SK-N-SH treated with all-trans-retinoic acid at 6 μM for 48 hours (cell line): ENCODE results near the gene SLC7A4.

Experiments
- ATAC-seq: fragments of 200-7000 bp; cut with Tn5 transposase; 3 replicates; pipeline ENCODE4 v1.9.1; 2020; ENCODE audit warnings: mild to moderate bottlenecking, moderate library complexity
- ARNTL ChIP-seq: fragments of 450-650 bp; formaldehyde crosslinking; IDR thresholded peaks from 2 replicates; pipeline ENCODE4 v1.5.0; 2020; ENCODE audit warnings: low read depth, mild to moderate bottlenecking, moderate library complexity, borderline replicate concordance
- BACH2 ChIP-seq: fragments of 250-450 bp; sonication (Bioruptor Pico); IDR thresholded peaks from 2 replicates; pipeline ENCODE4 v1.9.0; 2021; ENCODE audit warnings: mild to moderate bottlenecking, borderline replicate concordance
- CSDC2 ChIP-seq: fragments of 250-450 bp; sonication (Bioruptor Pico); IDR thresholded peaks from 2 replicates; pipeline ENCODE4 v1.5.0; 2020; ENCODE audit warnings: mild to moderate bottlenecking, moderate library complexity
- ESRRG ChIP-seq: fragments of 250-450 bp; sonication (Bioruptor Pico); IDR thresholded peaks from 2 replicates; pipeline ENCODE4 v1.6.1; 2021; ENCODE audit warnings: mild to moderate bottlenecking
- GLIS3 ChIP-seq: fragments of 250-450 bp; sonication (Bioruptor Pico); IDR thresholded peaks from 2 replicates; pipeline ENCODE4 v1.5.0; 2020; ENCODE audit warnings: mild to moderate bottlenecking, moderate library complexity
- ISL1 ChIP-seq: fragments of 250-450 bp; sonication (Bioruptor Pico); IDR thresholded peaks from 2 replicates; pipeline ENCODE4 v2.1.2; 2022; ENCODE audit warnings: mild to moderate bottlenecking, moderate library complexity
- OSR1 ChIP-seq: fragments of 250-450 bp; sonication (Bioruptor Pico); IDR thresholded peaks from 2 replicates; pipeline ENCODE4 v1.8.0; 2022; ENCODE audit warnings: moderate library complexity, mild to moderate bottlenecking, inconsistent platforms
- RARB ChIP-seq: fragments of 250-450 bp; sonication (Bioruptor Pico); IDR thresholded peaks from 2 replicates; pipeline ENCODE4 v1.8.0; 2021; ENCODE audit warnings: mild to moderate bottlenecking, moderate library complexity
- SNAI2 ChIP-seq: fragments of 250-450 bp; sonication (Bioruptor Pico); IDR thresholded peaks from 2 replicates; pipeline ENCODE4 v1.5.0; 2020; ENCODE audit warnings: mild to moderate bottlenecking, moderate library complexity
- TCF4 ChIP-seq: fragments of 250-450 bp; sonication (Bioruptor Pico); IDR thresholded peaks from 2 replicates; pipeline ENCODE4 v1.8.0; 2021; ENCODE audit warnings: mild to moderate bottlenecking, moderate library complexity, borderline replicate concordance
- TSHZ2 ChIP-seq: fragments of 250-450 bp; sonication (Bioruptor Pico); IDR thresholded peaks from 2 replicates; pipeline ENCODE4 v1.5.0; 2020; ENCODE audit warnings: mild to moderate bottlenecking, moderate library complexity
- ZC3H10 ChIP-seq: fragments of 250-450 bp; sonication (Bioruptor Pico); IDR thresholded peaks from 2 replicates; pipeline ENCODE4 v1.5.1; 2021; ENCODE audit warnings: mild to moderate bottlenecking, moderate library complexity
- ZFP30 ChIP-seq: fragments of 450-650 bp; formaldehyde crosslinking; IDR thresholded peaks from 2 replicates; pipeline ENCODE4 v1.5.0; 2022; ENCODE audit warnings: mild to moderate bottlenecking, moderate library complexity
- ZNF70 ChIP-seq: fragments of 450-650 bp; formaldehyde crosslinking; IDR thresholded peaks from 2 replicates; pipeline ENCODE4 v1.5.0; 2020; ENCODE audit warnings: mild to moderate bottlenecking, moderate library complexity
- ZNF8 ChIP-seq: fragments of 450-650 bp; formaldehyde crosslinking; IDR thresholded peaks from 2 replicates; pipeline ENCODE4 v1.5.0; 2020; ENCODE audit warnings: mild to moderate bottlenecking, moderate library complexity
- TF ChIP-seq, protein P1 (sequence below): fragments of 250-450 bp; sonication (Bioruptor Pico); IDR thresholded peaks from 2 replicates; pipeline ENCODE4 v1.5.1; 2021; ENCODE audit warnings: mild to moderate bottlenecking, moderate library complexity
- TF ChIP-seq, protein P2 (sequence below): fragments of 250-450 bp; sonication (Bioruptor Pico); IDR thresholded peaks from 2 replicates; pipeline ENCODE4 v1.8.0; 2020; ENCODE audit warnings: mild to moderate bottlenecking, moderate library complexity, borderline replicate concordance
- TF ChIP-seq, protein P3 (sequence below): fragments of 250-450 bp; sonication (Bioruptor Pico); IDR thresholded peaks from 2 replicates; pipeline ENCODE4 v1.8.0; 2021; ENCODE audit warnings: low read depth, mild to moderate bottlenecking, moderate library complexity, borderline replicate concordance
- TF ChIP-seq, protein P4 (sequence below): fragments of 250-450 bp; sonication (Bioruptor Pico); IDR thresholded peaks from 2 replicates; pipeline ENCODE4 v1.5.1; 2020; ENCODE audit warnings: low read depth, mild to moderate bottlenecking, moderate library complexity

Gene SLC7A4

GRCh38 chr22:20988573-20989322, 43.6 kb downstream of the SLC7A4 start:
- TF ChIP-seq ARNTL (CRISPR knock-in tag) (no peak), ESRRG (no peak), ZC3H10 (CRISPR knock-in tag) (no peak), ZNF70 (CRISPR knock-in tag) (no peak), ZNF8 (CRISPR knock-in tag) (no peak), TCF4 (CRISPR knock-in tag) (no peak), RARB (CRISPR knock-in tag) (no peak), OSR1 (CRISPR knock-in tag) (no peak), ZFP30 (CRISPR knock-in tag) (no peak), BACH2 (CRISPR knock-in tag) (no peak), TSHZ2 (no peak), GLIS3 (CRISPR knock-in tag) (no peak), ISL1 (no peak), SNAI2 (CRISPR knock-in tag) (no peak), CSDC2 (no peak)
- TF ChIP-seq, protein P1, sequence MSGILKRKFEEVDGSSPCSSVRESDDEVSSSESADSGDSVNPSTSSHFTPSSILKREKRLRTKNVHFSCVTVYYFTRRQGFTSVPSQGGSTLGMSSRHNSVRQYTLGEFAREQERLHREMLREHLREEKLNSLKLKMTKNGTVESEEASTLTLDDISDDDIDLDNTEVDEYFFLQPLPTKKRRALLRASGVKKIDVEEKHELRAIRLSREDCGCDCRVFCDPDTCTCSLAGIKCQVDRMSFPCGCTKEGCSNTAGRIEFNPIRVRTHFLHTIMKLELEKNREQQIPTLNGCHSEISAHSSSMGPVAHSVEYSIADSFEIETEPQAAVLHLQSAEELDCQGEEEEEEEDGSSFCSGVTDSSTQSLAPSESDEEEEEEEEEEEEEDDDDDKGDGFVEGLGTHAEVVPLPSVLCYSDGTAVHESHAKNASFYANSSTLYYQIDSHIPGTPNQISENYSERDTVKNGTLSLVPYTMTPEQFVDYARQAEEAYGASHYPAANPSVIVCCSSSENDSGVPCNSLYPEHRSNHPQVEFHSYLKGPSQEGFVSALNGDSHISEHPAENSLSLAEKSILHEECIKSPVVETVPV (CRISPR knock-in tag), result no peak
- TF ChIP-seq, protein P2, sequence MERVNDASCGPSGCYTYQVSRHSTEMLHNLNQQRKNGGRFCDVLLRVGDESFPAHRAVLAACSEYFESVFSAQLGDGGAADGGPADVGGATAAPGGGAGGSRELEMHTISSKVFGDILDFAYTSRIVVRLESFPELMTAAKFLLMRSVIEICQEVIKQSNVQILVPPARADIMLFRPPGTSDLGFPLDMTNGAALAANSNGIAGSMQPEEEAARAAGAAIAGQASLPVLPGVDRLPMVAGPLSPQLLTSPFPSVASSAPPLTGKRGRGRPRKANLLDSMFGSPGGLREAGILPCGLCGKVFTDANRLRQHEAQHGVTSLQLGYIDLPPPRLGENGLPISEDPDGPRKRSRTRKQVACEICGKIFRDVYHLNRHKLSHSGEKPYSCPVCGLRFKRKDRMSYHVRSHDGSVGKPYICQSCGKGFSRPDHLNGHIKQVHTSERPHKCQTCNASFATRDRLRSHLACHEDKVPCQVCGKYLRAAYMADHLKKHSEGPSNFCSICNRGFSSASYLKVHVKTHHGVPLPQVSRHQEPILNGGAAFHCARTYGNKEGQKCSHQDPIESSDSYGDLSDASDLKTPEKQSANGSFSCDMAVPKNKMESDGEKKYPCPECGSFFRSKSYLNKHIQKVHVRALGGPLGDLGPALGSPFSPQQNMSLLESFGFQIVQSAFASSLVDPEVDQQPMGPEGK (CRISPR knock-in tag), result no peak
- TF ChIP-seq, protein P3, sequence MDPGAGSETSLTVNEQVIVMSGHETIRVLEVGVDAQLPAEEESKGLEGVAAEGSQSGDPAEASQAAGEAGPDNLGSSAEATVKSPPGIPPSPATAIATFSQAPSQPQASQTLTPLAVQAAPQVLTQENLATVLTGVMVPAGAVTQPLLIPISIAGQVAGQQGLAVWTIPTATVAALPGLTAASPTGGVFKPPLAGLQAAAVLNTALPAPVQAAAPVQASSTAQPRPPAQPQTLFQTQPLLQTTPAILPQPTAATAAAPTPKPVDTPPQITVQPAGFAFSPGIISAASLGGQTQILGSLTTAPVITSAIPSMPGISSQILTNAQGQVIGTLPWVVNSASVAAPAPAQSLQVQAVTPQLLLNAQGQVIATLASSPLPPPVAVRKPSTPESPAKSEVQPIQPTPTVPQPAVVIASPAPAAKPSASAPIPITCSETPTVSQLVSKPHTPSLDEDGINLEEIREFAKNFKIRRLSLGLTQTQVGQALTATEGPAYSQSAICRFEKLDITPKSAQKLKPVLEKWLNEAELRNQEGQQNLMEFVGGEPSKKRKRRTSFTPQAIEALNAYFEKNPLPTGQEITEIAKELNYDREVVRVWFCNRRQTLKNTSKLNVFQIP (CRISPR knock-in tag), result no peak
- TF ChIP-seq, protein P4, sequence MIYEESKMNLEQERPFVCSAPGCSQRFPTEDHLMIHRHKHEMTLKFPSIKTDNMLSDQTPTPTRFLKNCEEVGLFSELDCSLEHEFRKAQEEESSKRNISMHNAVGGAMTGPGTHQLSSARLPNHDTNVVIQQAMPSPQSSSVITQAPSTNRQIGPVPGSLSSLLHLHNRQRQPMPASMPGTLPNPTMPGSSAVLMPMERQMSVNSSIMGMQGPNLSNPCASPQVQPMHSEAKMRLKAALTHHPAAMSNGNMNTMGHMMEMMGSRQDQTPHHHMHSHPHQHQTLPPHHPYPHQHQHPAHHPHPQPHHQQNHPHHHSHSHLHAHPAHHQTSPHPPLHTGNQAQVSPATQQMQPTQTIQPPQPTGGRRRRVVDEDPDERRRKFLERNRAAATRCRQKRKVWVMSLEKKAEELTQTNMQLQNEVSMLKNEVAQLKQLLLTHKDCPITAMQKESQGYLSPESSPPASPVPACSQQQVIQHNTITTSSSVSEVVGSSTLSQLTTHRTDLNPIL (CRISPR knock-in tag), result no peak
- no peak for ATAC-seq

GRCh38 chr22:20987375-20987774, 45.0 kb downstream of the SLC7A4 start:
- ATAC-seq, result no peak
- no peak for TF ChIP-seq ZFP30 (CRISPR knock-in tag)
- no peak for TF ChIP-seq SNAI2 (CRISPR knock-in tag)
- no peak for TF ChIP-seq ARNTL (CRISPR knock-in tag)
- TF ChIP-seq ESRRG, result no peak
- TF ChIP-seq ZNF8 (CRISPR knock-in tag), result no peak
- TF ChIP-seq, protein P1 (CRISPR knock-in tag), result no peak
- TF ChIP-seq, protein P2 (CRISPR knock-in tag), result no peak
- no peak for TF ChIP-seq ZNF70 (CRISPR knock-in tag)
- no peak for TF ChIP-seq TSHZ2
- TF ChIP-seq, protein P3 (CRISPR knock-in tag), result no peak
